Small intestine (tissue), 7 donors: Measurements from ENCODE around the gene PCSK7. TPM values are rescaled to one million over a fixed set of nuclear protein-coding genes. Genes with fewer than 3 reads are reported as not detected.
A peak's percentile ranks its signal among the peaks of the same experiment; 100 is the strongest.

Source experiments
- DNase-seq, 2 donors: peaks; one replicate each; pipeline versions ENCODE4 v3.0.0 to v3.0.0-alpha.2; 2013
- FAIRE-seq: peaks from 2 replicates; lab custom pipeline; 2012; peaks lifted over from hg19 to GRCh38; lab: Jason Lieb, UNC
- H3K27ac ChIP-seq, 3 donors: one replicate each; pipeline ENCODE4 v1.5.1; 2013; ENCODE audit warnings: low read length in 2 of 3, mild to moderate bottlenecking in 2 of 3, control low read depth in 1 of 3, inconsistent platforms in 1 of 3, low read depth in 1 of 3, moderate library complexity in 1 of 3
- H3K27me3 ChIP-seq, 3 donors: one replicate each; pipeline ENCODE4 v1.6.1; 2013; ENCODE audit warnings: low read length in 3 of 3, inconsistent platforms in 1 of 3; ENCODE audit not compliant: control insufficient read depth in 3 of 3, insufficient read depth in 3 of 3
- H3K36me3 ChIP-seq, 3 donors: one replicate each; pipeline ENCODE4 v1.6.1; 2013; ENCODE audit warnings: low read length in 3 of 3, inconsistent platforms in 1 of 3, low read depth in 1 of 3, mild to moderate bottlenecking in 1 of 3, moderate library complexity in 1 of 3; ENCODE audit not compliant: control insufficient read depth in 3 of 3, insufficient read depth in 2 of 3
- H3K4me1 ChIP-seq, 3 donors: one replicate each; pipeline ENCODE4 v1.6.1; 2013; ENCODE audit warnings: low read length in 2 of 3, inconsistent platforms in 1 of 3, low read depth in 1 of 3, mild to moderate bottlenecking in 1 of 3, moderate library complexity in 1 of 3; ENCODE audit not compliant: control insufficient read depth in 3 of 3, insufficient read depth in 2 of 3
- H3K4me3 ChIP-seq, 3 donors: one replicate each; pipeline ENCODE4 v1.5.1; 2013; ENCODE audit warnings: low read length in 3 of 3, control low read depth in 1 of 3, inconsistent platforms in 1 of 3, low read depth in 1 of 3, mild to moderate bottlenecking in 1 of 3, moderate library complexity in 1 of 3
- H3K9me3 ChIP-seq, 2 donors: one replicate each; pipeline ENCODE4 v1.6.1; 2013; ENCODE audit warnings: low read depth in 1 of 2, low read length in 1 of 2; ENCODE audit not compliant: control insufficient read depth in 2 of 2, insufficient read depth in 1 of 2
- WGBS, 3 donors: extraction: QIAGEN DNeasy Blood & Tissue Kit; methylation state at CpG; one replicate each; pipeline ENCODE4 v1.1.7; 2013; 5-methylcytosine and 5-hydroxymethylcytosine counted together
- polyA plus RNA-seq, 4 donors: library from polyadenylated mRNA; stranded (reverse) in 3 of 4; unstranded in 1 of 4; fragments of 200-250 nt in 3 of 4; fragments of 120-200 nt in 1 of 4; gene quantifications; one replicate each; pipeline versions ENCODE4 v1.2.1 to v1.2.3, GENCODE V29; 2013
- donor health status: healthy with polysubstance abuse.
- donor health status: control.
- donor health status: control.
- donor health status: Bipolar disorder and iron deficiency.
- donor health status: healthy.

PCSK7 gene
- polyA plus RNA-seq, 4 donors, result 32.0 to 60.8 (median 42.4) TPM

DNA sequence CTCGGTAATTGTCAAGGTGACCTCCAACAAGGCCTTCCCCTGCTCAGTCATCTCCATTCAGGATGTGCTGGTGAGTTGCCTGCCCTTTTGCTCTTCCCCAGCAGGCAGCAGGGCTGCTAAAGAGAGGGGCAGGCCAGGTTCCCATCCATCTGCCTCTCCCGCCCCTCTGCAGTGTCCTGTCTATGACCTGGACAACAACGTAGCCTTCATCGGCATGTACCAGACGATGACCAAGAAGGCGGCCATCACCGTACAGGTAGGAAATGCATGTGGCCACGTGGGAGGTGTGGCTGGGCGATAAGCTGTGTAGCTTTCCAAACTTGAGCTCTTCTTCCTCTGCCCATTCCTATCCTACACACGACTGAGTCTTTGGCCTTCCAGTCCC, 49.3 kb downstream of the PCSK7 start:
- H3K27me3 ChIP-seq, result no peaks in the 10 kb centered on the region
- no peak for DNase-seq
- no peak overlapping the region for H3K27ac ChIP-seq
- H3K4me1 ChIP-seq, result peaks cover 2 to 39% (median 10%) of the 10 kb centered on the region in 3 donors
- no peak for FAIRE-seq
- H3K9me3 ChIP-seq, result no peaks in the 10 kb centered on the region
- H3K36me3 ChIP-seq, result peaks cover 3 to 51% (median 5%) of the 10 kb centered on the region in 3 donors
- WGBS, 3 donors, result 88 to 94% (median 93%) methylated on average over 10 of the region's 10 CpGs
- no peak overlapping the region for H3K4me3 ChIP-seq

GRCh38 chr11:117181586-117182550, 50.0 kb downstream of the PCSK7 start:
- Histone ChIP-seq H3K4me3 (no peak overlapping the region), H3K4me1 (peaks cover 2 to 39% (median 10%) of the 10 kb centered on the region in 3 donors), H3K9me3 (no peaks in the 10 kb centered on the region), H3K27ac (no peak overlapping the region), H3K27me3 (no peaks in the 10 kb centered on the region), H3K36me3 (peaks cover 3 to 45% (median 5%) of the 10 kb centered on the region in 3 donors)
- 89 to 91% (median 91%) methylated on average over 22 of the region's 22 CpGs for WGBS, 3 donors
- FAIRE-seq, result no peak
- DNase-seq, result no peak

DNA sequence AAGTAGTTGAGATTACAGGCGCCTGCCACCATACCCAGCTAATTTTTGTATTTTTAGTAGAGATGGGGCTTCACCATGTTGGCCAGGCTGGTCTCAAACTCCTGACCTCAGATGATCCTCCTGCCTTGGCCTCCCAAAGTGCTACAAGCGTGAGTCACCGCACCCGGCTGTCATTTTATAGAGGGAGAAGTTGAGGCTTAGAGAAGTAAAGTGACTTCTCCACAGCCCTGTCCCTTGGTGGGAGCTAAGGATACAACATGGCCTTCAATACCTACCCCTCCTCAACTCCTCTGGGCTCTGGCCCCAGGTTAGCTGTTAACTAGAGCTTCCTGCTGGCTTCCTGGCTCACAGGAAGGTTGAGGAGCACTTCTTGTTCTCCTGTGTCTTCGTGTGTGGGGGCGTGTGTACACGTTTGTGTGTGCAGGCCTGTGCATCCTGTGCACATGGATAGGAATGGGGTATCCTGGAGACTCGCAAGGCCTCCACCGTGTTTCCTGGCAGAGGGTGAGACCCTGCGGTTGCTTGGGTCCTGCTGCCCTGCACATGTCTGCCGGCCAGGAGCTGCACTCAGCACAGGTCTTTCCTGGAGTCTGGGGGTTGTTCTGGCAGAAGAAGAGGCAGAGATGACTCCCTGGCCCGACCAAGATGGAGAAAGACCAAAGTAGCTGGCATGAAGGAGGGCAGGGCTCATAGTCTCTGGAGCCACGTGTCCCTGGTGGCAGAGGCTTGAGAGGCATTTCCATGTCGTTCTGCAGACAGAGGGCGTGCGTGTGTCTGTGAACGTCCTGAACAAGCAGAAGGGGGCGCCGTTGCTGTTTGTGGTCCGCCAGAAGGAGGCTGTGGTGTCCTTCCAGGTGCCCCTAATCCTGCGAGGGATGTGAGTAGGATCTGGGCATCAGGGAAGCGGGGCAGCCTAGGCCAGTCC, 51.0 kb downstream of the PCSK7 start:
- DNase-seq, result peak; percentile 73 to 81
- peaks cover 3 to 39% (median 5%) of the 10 kb centered on the region in 3 donors for H3K36me3 ChIP-seq
- peak overlapping the region in 1 of 3 donors; percentile 96 for H3K4me3 ChIP-seq
- FAIRE-seq, result no peak
- WGBS, 3 donors, result 46 to 48% (median 48%) methylated on average over 22 of the region's 22 CpGs
- H3K27me3 ChIP-seq, result no peaks in the 10 kb centered on the region
- no peaks in the 10 kb centered on the region for H3K9me3 ChIP-seq
- peaks cover 2 to 39% (median 10%) of the 10 kb centered on the region in 3 donors for H3K4me1 ChIP-seq
- peak overlapping the region in 1 of 3 donors; percentile 50 for H3K27ac ChIP-seq

DNA sequence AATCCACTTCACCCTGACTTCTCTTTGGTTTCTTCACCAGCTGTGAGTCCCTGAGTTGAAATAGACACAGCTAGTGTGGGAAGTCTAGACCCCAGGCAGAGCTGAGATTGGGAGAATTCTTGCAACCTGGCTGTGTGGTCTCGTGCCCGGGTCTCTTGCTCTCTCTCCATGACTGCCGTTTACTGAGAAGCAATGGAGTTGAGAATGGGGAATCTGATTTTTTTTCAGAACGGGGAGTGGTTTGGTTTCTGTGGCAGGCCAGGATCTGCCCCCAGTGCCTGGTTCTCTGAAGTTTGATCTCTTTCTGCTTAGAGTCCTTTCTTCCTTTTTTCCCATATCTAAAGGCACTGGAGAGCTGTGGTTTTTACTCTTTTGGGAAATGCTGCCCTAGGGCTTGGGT, 51.9 kb downstream of the PCSK7 start:
- H3K27ac ChIP-seq, result peak overlapping the region; percentile 90 to 98 (median 96)
- FAIRE-seq (no peak), DNase-seq (peak in 1 of 2 donors; percentile 51)
- H3K4me3 ChIP-seq, result peak overlapping the region; percentile 90 to 96 (median 96)
- H3K27me3 ChIP-seq, result no peaks in the 10 kb centered on the region
- H3K36me3 ChIP-seq, result peaks cover 3 to 30% (median 5%) of the 10 kb centered on the region in 3 donors
- WGBS, 3 donors, result 1 to 21% (median 16%) methylated on average over 4 of the region's 4 CpGs
- H3K4me1 ChIP-seq, result peaks cover 2 to 34% (median 10%) of the 10 kb centered on the region in 3 donors
- H3K9me3 ChIP-seq, result no peaks in the 10 kb centered on the region

DNA sequence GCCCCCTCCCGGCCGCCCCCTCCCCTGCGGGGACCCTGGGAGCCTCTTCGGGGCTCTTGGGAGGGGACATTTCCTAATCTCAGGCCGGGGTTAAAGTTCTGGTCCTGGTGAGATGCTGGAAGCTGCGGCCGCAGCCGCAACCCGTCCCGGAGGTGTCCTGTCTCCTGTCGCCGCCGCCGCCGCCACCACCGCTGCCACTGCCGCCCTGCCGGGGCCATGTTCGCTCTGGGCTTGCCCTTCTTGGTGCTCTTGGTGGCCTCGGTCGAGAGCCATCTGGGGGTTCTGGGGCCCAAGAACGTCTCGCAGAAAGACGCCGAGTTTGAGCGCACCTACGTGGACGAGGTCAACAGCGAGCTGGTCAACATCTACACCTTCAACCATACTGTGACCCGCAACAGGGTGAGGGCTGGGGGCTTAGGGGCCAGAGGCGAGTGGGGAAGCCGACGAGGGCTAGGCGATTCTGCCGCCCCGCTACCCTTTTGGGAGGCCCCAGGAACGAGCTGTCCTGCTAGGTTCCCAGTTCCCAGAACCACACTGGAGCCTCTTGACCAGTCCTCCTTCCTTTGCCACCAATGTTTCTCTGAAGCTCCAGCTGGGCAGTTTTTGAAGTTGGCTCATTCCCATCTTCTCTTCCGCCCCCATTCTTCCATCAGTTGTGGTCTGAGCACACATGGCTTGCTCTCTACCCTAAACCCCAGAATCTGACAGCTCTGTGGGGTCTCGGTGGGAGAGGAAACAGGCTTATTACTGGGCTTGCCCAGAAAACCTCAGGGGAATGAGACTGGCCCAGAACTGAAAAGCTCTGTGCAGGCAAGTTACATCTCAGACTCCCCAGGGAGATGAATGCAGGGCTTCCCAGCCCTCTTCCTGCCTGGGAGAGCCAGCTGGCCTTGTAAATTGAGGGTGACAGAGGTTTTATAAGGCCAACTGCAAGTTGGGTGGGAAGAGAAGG, 52.5 kb downstream of the PCSK7 start:
- H3K4me3 ChIP-seq, result peak overlapping the region; percentile 90 to 96 (median 96)
- DNase-seq (peak; percentile 61 to 66), FAIRE-seq (no peak)
- H3K9me3 ChIP-seq, result no peaks in the 10 kb centered on the region
- H3K27me3 ChIP-seq, result no peaks in the 10 kb centered on the region
- peak overlapping the region; percentile 90 to 98 (median 96) for H3K27ac ChIP-seq
- H3K4me1 ChIP-seq, result peaks cover 2 to 30% (median 10%) of the 10 kb centered on the region in 3 donors
- 1 to 3% (median 1%) methylated on average over 35 to 39 of the region's 39 CpGs for WGBS, 3 donors
- peaks cover 3 to 30% (median 5%) of the 10 kb centered on the region in 3 donors for H3K36me3 ChIP-seq

DNA sequence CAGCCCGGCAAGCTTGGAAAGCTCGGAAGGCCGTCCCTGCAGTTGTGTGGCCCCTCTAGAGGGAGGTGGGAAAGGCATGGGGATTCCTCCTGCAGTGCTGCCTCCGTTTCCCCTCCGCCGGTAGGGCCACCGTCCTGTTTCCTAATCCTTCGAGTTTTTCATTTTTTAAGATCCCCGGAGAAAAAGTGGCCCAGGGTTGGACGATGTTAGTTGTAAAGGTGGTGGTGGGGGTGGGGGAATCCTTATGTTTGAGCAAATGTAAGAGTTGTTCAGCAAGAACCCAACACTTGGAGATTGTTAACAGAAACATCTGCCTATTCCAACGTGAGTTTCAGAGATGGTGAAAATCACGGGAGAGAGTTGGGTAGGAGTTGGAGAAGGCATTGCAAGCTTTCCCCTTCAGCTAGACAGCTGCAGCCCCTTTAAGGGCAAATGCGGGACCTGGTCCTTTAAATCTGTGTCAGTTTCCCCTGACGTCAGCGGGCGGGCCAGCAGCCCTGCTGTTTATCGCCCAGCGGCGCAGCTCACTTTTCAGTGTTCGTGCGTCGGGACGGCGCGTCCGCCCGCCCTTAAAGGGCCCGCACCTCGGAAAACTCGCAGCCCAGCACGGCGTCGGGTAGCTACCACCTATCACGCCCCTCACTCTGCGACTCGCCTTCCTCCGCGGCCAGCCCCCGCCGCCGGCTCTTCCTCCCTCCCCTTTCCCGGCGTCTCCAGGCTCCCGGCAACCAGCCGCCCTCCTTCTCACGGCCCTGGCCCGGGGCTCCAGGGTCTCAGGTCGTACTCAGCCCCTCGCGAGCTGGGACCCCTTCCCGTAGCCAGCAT, 53.5 kb downstream of the PCSK7 start, which contains the start of gene SIDT2:
SIDT2 (plus strand) TSS at position 534 of the 825 bp plus-strand sequence. CDS start 521 bp downstream, outside the sequence.
- Histone ChIP-seq H3K27me3 (no peaks in the 10 kb centered on the region), H3K27ac (peak within 1 kb of the TSS; percentile 90 to 98 (median 96)), H3K36me3 (peaks cover 3 to 23% (median 5%) of the 10 kb centered on the region in 3 donors), H3K9me3 (no peaks in the 10 kb centered on the region), H3K4me1 (peaks cover 2 to 33% (median 10%) of the 10 kb centered on the region in 3 donors), H3K4me3 (peak within 1 kb of the TSS; percentile 90 to 96 (median 96))
- peak; percentile 95 to 96 for DNase-seq
- no peak for FAIRE-seq
- 1% methylated on average over 43 to 51 of the region's 51 CpGs for WGBS, 3 donors
